Bronchial epithelial cell (primary cell): Measurements from ENCODE around the gene MAP3K15. TPM values are rescaled to one million over a fixed set of nuclear protein-coding genes. Genes with fewer than 3 reads are reported as not detected.
A peak's percentile ranks its signal among the peaks of the same experiment; 100 is the strongest.

Experiments used
- DNase-seq: peaks from one replicate; pipeline ENCODE4 v3.0.0-alpha.2; 2010; ENCODE audit warnings: low read depth
- FAIRE-seq: peaks from 2 replicates; lab custom pipeline; 2011; peaks lifted over from hg19 to GRCh38; lab: Jason Lieb, UNC
- H3K27me3 ChIP-seq: 2 replicates; pipeline ENCODE4 v1.5.1; 2011; ENCODE audit warnings: low read length; ENCODE audit not compliant: control insufficient read depth, insufficient read depth
- H3K36me3 ChIP-seq: 2 replicates; pipeline ENCODE4 v1.5.1; 2011; ENCODE audit warnings: low read length; ENCODE audit not compliant: control insufficient read depth, insufficient read depth
- H3K4me3 ChIP-seq: 2 replicates; pipeline ENCODE4 v1.5.1; 2011; ENCODE audit warnings: mild to moderate bottlenecking, low read depth, low read length, control low read depth
- CTCF ChIP-seq: IDR thresholded peaks from 2 replicates; pipeline ENCODE4 v1.5.1; 2011; ENCODE audit warnings: mild to moderate bottlenecking, moderate library complexity, low read length, control low read depth, inconsistent platforms; ENCODE audit not compliant: insufficient read depth, severe bottlenecking
- total RNA-seq: library from RNA; depleted of rRNA; stranded (reverse); fragments of >200 nt; gene quantifications from 2 replicates; pipeline ENCODE4 v1.2.1, GENCODE V29; 2014

MAP3K15 gene
- total RNA-seq, 1 donor from 2014 or later = under 0.01 TPM

- no peak for FAIRE-seq
- Histone ChIP-seq H3K36me3 (peaks cover 4% of the 10 kb centered on the region), H3K27me3 (no peaks in the 10 kb centered on the region), H3K4me3 (no peak overlapping the region)
- DNase-seq = no peak
- no peak for TF ChIP-seq CTCF
Observed at GRCh38 chrX:19349264-19349663, 166.0 kb downstream of the MAP3K15 start.

DNA sequence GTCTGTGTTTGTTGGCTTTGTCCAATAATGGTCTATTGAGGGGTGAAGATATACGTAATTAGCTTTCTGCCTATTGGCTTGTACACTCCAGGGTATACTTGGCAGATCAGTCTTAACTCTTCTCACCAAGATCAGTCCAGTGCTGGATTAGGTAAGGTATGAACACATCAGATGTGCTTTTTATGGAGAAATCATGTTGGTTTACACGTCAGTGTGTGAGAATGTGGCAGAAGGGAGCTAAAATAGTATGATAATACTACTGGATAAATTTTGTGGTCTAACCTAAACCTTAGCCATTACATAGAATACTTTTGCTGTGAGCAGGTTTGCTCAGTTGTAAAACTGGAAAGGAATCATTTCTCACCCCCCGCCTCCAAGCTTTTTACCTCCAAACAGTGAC is 167.4 kb downstream of the MAP3K15 start:
- FAIRE-seq = no peak
- Histone ChIP-seq H3K4me3 (no peak overlapping the region), H3K36me3 (peaks cover 4% of the 10 kb centered on the region), H3K27me3 (no peaks in the 10 kb centered on the region)
- no peak for TF ChIP-seq CTCF
- no peak for DNase-seq

- Histone ChIP-seq H3K4me3 (peak overlapping the region; percentile 78), H3K27me3 (no peaks in the 10 kb centered on the region), H3K36me3 (peaks cover 1% of the 10 kb centered on the region)
- FAIRE-seq (no peak), DNase-seq (no peak)
- no peak for TF ChIP-seq CTCF
Observed at GRCh38 chrX:19344661-19345060, 170.6 kb downstream of the MAP3K15 start.

- H3K4me3 ChIP-seq = peak within 1 kb of the TSS; percentile 78
- FAIRE-seq (no peak), DNase-seq (peak; percentile 75)
- no peaks in the 10 kb centered on the region for H3K27me3 ChIP-seq
- TF ChIP-seq CTCF = no peak
- no peaks in the 10 kb centered on the region for H3K36me3 ChIP-seq
Observed at GRCh38 chrX:19343535-19344408, 171.5 kb downstream of the MAP3K15 start, which contains the start of gene PDHA1. Gene PDHA1, plus strand, starts transcription at chrX:19343927. Its CDS starts 111 bp downstream, at chrX:19344038.

DNA sequence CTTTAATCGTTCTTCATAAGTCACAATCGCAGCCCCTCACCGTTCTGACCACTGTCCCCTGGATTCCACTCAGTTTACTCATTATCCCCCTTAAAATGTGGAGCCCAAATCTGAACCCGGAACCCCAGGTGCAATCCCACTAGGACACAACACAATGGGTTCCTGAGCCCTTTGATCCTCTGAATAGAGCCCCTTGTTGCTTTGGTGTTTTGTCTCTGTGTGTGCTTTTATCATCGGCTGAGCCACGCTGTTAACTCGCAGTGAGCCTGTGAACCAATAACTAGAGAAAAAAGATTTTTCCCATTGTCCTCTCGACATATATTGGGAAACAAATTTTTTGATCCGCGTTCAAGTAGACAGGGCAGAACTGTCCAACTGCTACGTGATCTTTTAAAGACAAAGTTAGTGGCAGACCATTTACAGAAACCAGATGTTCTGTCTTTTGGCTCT is 172.2 kb downstream of the MAP3K15 start:
- peak overlapping the region; percentile 18 for H3K4me3 ChIP-seq
- no peaks in the 10 kb centered on the region for H3K36me3 ChIP-seq
- TF ChIP-seq CTCF = no peak
- DNase-seq (no peak), FAIRE-seq (no peak)
- no peaks in the 10 kb centered on the region for H3K27me3 ChIP-seq
